H1 (cell line): Measurements from ENCODE around the gene CMKLR1. TPM values are rescaled to one million over a fixed set of nuclear protein-coding genes. Genes with fewer than 3 reads are reported as not detected.

Experiments
- CTCF ChIA-PET: fragments of 300-600 bp; sonication (Branson Sonifier 250); formaldehyde crosslinking; loops from one replicate; lab custom pipeline; 2021; ENCODE audit not compliant: partially characterized antibody; lab: Charles Lee
- POLR2A ChIA-PET: fragments of 300-600 bp; sonication (Branson Sonifier 250); formaldehyde crosslinking; loops from one replicate; lab custom pipeline; 2021; ENCODE audit warnings: inconsistent platforms; ENCODE audit not compliant: partially characterized antibody; lab: Charles Lee
- DNase-seq, 2 experiments: peaks; one replicate each; pipeline versions ENCODE4 v3.0.0 to v3.0.0-alpha.2; 2010 to 2022; ENCODE audit warnings: low spot score in 2 of 2, low read depth in 1 of 2, mixed read lengths in 1 of 2
- FAIRE-seq: peaks from 2 replicates; lab custom pipeline; 2011; peaks lifted over from hg19 to GRCh38; lab: Jason Lieb, UNC
- H2AFZ ChIP-seq: 2 replicates; pipeline ENCODE4 v1.8.1; 2012; ENCODE audit warnings: low read length, inconsistent platforms
- H2AK5ac ChIP-seq: 2 replicates; pipeline ENCODE4 v1.6.1; 2013; ENCODE audit warnings: low read depth, low read length
- H2BK120ac ChIP-seq: replicated peaks from 2 replicates; pipeline ENCODE3; 2013; ENCODE audit warnings: low read depth, low read length, inconsistent platforms
- H2BK12ac ChIP-seq: 2 replicates; pipeline ENCODE4 v1.6.1; 2013; ENCODE audit warnings: low read depth, low read length
- H2BK15ac ChIP-seq: 2 replicates; pipeline ENCODE4 v1.6.1; 2013; ENCODE audit warnings: low read length
- H2BK20ac ChIP-seq: 2 replicates; pipeline ENCODE4 v1.6.1; 2013; ENCODE audit warnings: low read length
- H2BK5ac ChIP-seq: 2 replicates; pipeline ENCODE4 v1.6.1; 2013; ENCODE audit warnings: low read depth, low read length
- H3K14ac ChIP-seq: 2 replicates; pipeline ENCODE4 v1.6.1; 2013; ENCODE audit warnings: inconsistent platforms; ENCODE audit not compliant: insufficient read length
- H3K18ac ChIP-seq: 2 replicates; pipeline ENCODE4 v1.6.1; 2013; ENCODE audit warnings: low read length; ENCODE audit errors: extremely low read depth
- H3K23ac ChIP-seq: 2 replicates; pipeline ENCODE4 v1.6.1; 2013; ENCODE audit warnings: inconsistent platforms; ENCODE audit not compliant: insufficient read length
- H3K23me2 ChIP-seq: 2 replicates; pipeline ENCODE4 v1.6.1; 2013; ENCODE audit warnings: low read depth, low read length
- H3K27ac ChIP-seq: 2 replicates; pipeline ENCODE4 v1.6.1; 2011; ENCODE audit warnings: low read depth, low read length, inconsistent platforms
- H3K27me3 ChIP-seq, 4 experiments: replicated peaks in 1 of 4; 1 replicate in 1 of 4; 2 replicates in 3 of 4; pipeline versions ENCODE4 v1.6.1 to v1.8.1; 2011 to 2013; ENCODE audit warnings: low read length in 3 of 4, mild to moderate bottlenecking in 3 of 4, inconsistent platforms in 2 of 4, mixed read lengths in 2 of 4, moderate library complexity in 1 of 4; ENCODE audit not compliant: control insufficient read depth in 3 of 4, insufficient read depth in 3 of 4; ENCODE audit errors: extremely low read depth in 1 of 4
- H3K36me3 ChIP-seq, 4 experiments: 2 replicates each; pipeline versions ENCODE4 v1.6.1 to v1.8.1; 2011 to 2013; ENCODE audit warnings: mild to moderate bottlenecking in 4 of 4, low read length in 3 of 4, moderate library complexity in 2 of 4, control low read depth in 1 of 4, inconsistent platforms in 1 of 4; ENCODE audit not compliant: insufficient read depth in 4 of 4, control insufficient read depth in 2 of 4
- H3K4ac ChIP-seq: replicated peaks from 2 replicates; pipeline ENCODE3; 2013; ENCODE audit warnings: low read length, low read depth, mixed read lengths, inconsistent platforms; ENCODE audit not compliant: insufficient read length
- H3K4me1 ChIP-seq, 4 experiments: replicated peaks in 1 of 4; 1 replicate in 1 of 4; 2 replicates in 3 of 4; pipeline versions ENCODE4 v1.6.1 to v1.8.1; 2011 to 2013; ENCODE audit warnings: low read length in 3 of 4, inconsistent platforms in 2 of 4, mixed read lengths in 1 of 4; ENCODE audit not compliant: insufficient read depth in 4 of 4, control insufficient read depth in 3 of 4
- H3K4me2 ChIP-seq, 2 experiments: 2 replicates each; pipeline versions ENCODE4 v1.6.1 to v1.8.1; 2011 to 2013; ENCODE audit warnings: low read depth in 2 of 2, low read length in 2 of 2, control low read depth in 1 of 2, inconsistent platforms in 1 of 2, mild to moderate bottlenecking in 1 of 2; ENCODE audit not compliant: insufficient read depth in 1 of 2
- H3K4me3 ChIP-seq, 4 experiments: fragments of 200-600, 300-600 bp in 1 of 4; sonication (generic), shearing (Covaris generic), sonication (Bioruptor Twin) in 1 of 4; 2 replicates each; pipeline versions ENCODE4 v1.5.1 to v1.8.1; 2011 to 2016; ENCODE audit warnings: low read length in 4 of 4, low read depth in 3 of 4, control low read depth in 2 of 4, inconsistent platforms in 2 of 4, mild to moderate bottlenecking in 2 of 4, mixed read lengths in 1 of 4, moderate library complexity in 1 of 4; ENCODE audit not compliant: insufficient read depth in 2 of 4; ENCODE audit errors: extremely low read depth in 1 of 4
- H3K56ac ChIP-seq: replicated peaks from 2 replicates; pipeline ENCODE3; 2013; ENCODE audit warnings: low read depth, mild to moderate bottlenecking, mixed read lengths, low read length, inconsistent platforms; ENCODE audit not compliant: insufficient read length
- H3K79me1 ChIP-seq: 2 replicates; pipeline ENCODE4 v1.6.1; 2013; ENCODE audit warnings: low read depth, low read length, control low read depth
- H3K79me2 ChIP-seq, 2 experiments: 2 replicates each; pipeline versions ENCODE4 v1.6.1 to v1.8.1; 2012 to 2013; ENCODE audit warnings: low read length in 2 of 2, mild to moderate bottlenecking in 2 of 2, inconsistent platforms in 1 of 2; ENCODE audit not compliant: insufficient read depth in 2 of 2, control insufficient read depth in 1 of 2
- H3K9ac ChIP-seq, 4 experiments: replicated peaks in 1 of 4; 1 replicate in 1 of 4; 2 replicates in 3 of 4; pipeline versions ENCODE4 v1.6.1 to v1.8.1; 2011 to 2013; ENCODE audit warnings: low read depth in 3 of 4, low read length in 3 of 4, control low read depth in 2 of 4, mild to moderate bottlenecking in 2 of 4, moderate library complexity in 2 of 4, inconsistent platforms in 1 of 4; ENCODE audit errors: extremely low read depth in 1 of 4
- H3K9me3 ChIP-seq, 2 experiments: 2 replicates each; pipeline versions ENCODE4 v1.6.1 to v1.8.1; 2012 to 2013; ENCODE audit warnings: mild to moderate bottlenecking in 2 of 2, moderate library complexity in 2 of 2, control low read depth in 1 of 2, inconsistent platforms in 1 of 2, low read depth in 1 of 2, low read length in 1 of 2, mixed read lengths in 1 of 2; ENCODE audit not compliant: insufficient read depth in 2 of 2
- H4K20me1 ChIP-seq, 2 experiments: replicated peaks in 1 of 2; 2 replicates each; pipeline versions ENCODE3 to v1.8.1; 2011 to 2013; ENCODE audit warnings: inconsistent platforms in 2 of 2, low read length in 2 of 2, mild to moderate bottlenecking in 1 of 2; ENCODE audit not compliant: insufficient read depth in 2 of 2, control insufficient read depth in 1 of 2
- H4K5ac ChIP-seq: 2 replicates; pipeline ENCODE4 v1.6.1; 2013; ENCODE audit warnings: low read length, low read depth, mixed read lengths, inconsistent platforms; ENCODE audit not compliant: insufficient read length
- H4K8ac ChIP-seq: 2 replicates; pipeline ENCODE4 v1.8.0; 2013; ENCODE audit warnings: mild to moderate bottlenecking, moderate library complexity, low read length, inconsistent platforms; ENCODE audit not compliant: insufficient read depth; ENCODE audit errors: extremely low read depth
- H4K91ac ChIP-seq: replicated peaks from 2 replicates; pipeline ENCODE3; 2013; ENCODE audit warnings: low read length, mixed read lengths, inconsistent platforms; ENCODE audit not compliant: insufficient read length
- BACH1 ChIP-seq: IDR thresholded peaks from 2 replicates; pipeline ENCODE4 v1.6.1; 2012; ENCODE audit warnings: low read length, improper control_type of control experiment
- BRCA1 ChIP-seq: IDR thresholded peaks from 2 replicates; pipeline ENCODE4 v1.6.1; 2012; ENCODE audit warnings: low read depth, low read length, improper control_type of control experiment
- CREB1 ChIP-seq: IDR thresholded peaks from 2 replicates; pipeline ENCODE4 v1.6.1; 2012; ENCODE audit warnings: inconsistent platforms
- E2F6 ChIP-seq: IDR thresholded peaks from 2 replicates; pipeline ENCODE4 v1.6.1; 2012; ENCODE audit warnings: inconsistent platforms
- JUN ChIP-seq: IDR thresholded peaks from 2 replicates; pipeline ENCODE4 v1.6.1; 2011; ENCODE audit warnings: low read depth, mild to moderate bottlenecking, improper control_type of control experiment, low read length
- KDM5A ChIP-seq: fragments of 200-600 bp; IDR thresholded peaks from 2 replicates; pipeline ENCODE4 v1.7.1; 2012; ENCODE audit warnings: mild to moderate bottlenecking, low read length, inconsistent platforms, mixed read lengths
- PHF8 ChIP-seq: fragments of 200-600 bp; sonication (generic); conservative IDR thresholded peaks from 2 replicates; pipeline ENCODE4 v1.7.1; 2012; ENCODE audit warnings: low read depth, mild to moderate bottlenecking, inconsistent platforms, low read length, moderate library complexity
- RXRA ChIP-seq: IDR thresholded peaks from 2 replicates; pipeline ENCODE4 v1.6.1; 2011; ENCODE audit warnings: low read depth, mild to moderate bottlenecking, low read length, moderate library complexity; ENCODE audit not compliant: insufficient read depth
- SIN3A ChIP-seq, 2 experiments: IDR thresholded peaks in 1 of 2; conservative IDR thresholded peaks in 1 of 2; 2 replicates each; pipeline ENCODE4 v1.6.1; 2011 to 2012; ENCODE audit warnings: low read length in 2 of 2, improper control_type of control experiment in 1 of 2, low read depth in 1 of 2, mild to moderate bottlenecking in 1 of 2
- SIRT6 ChIP-seq: IDR thresholded peaks from one replicate; pipeline ENCODE4 v1.7.1; 2012; ENCODE audit warnings: low read length, inconsistent platforms
- SRF ChIP-seq: IDR thresholded peaks from 2 replicates; pipeline ENCODE4 v1.6.1; 2011; ENCODE audit warnings: mild to moderate bottlenecking, low read depth, low read length, moderate library complexity
- TAF7 ChIP-seq: optimal IDR thresholded peaks from 2 replicates; pipeline ENCODE3; 2011; ENCODE audit warnings: low read depth, mild to moderate bottlenecking, inconsistent platforms, low read length, moderate library complexity, borderline replicate concordance
- TCF12 ChIP-seq: IDR thresholded peaks from 2 replicates; pipeline ENCODE4 v1.6.1; 2011; ENCODE audit warnings: low read depth, mild to moderate bottlenecking, low read length
- polyA plus RNA-seq, 7 experiments: library from polyadenylated mRNA; depleted of rRNA in 3 of 7; stranded (reverse) in 5 of 7; unstranded in 2 of 7; fragments of >200 nt in 5 of 7; fragments of 200-250 nt in 2 of 7; gene quantifications; 1 replicate in 5 of 7; 2 replicates in 1 of 7; 4 replicates in 1 of 7; pipeline versions ENCODE4 v1.2.1 to v1.2.3, GENCODE V29; 2011 to 2013; ENCODE audit warnings: missing spikeins in 2 of 7, mixed read lengths in 2 of 7
- total RNA-seq: library from RNA; stranded (reverse); fragmentation: NEBNext Ultra II Directional; extraction: Animal tissue kit (Norgen Biotek cat#: 25700); gene quantifications from 2 replicates; pipeline ENCODE4 v1.2.1, GENCODE V29; 2021
- TF ChIP-seq, protein P1 (sequence below): IDR thresholded peaks from 2 replicates; pipeline ENCODE4 v1.6.1; 2012; ENCODE audit warnings: inconsistent platforms

The CMKLR1 gene
- total and polyA plus RNA-seq, 2 of the 8 experiments (the other 6 are each of a cell fraction or from before 2014, with no cell fraction given): 2.1 to 2.8 TPM

DNA sequence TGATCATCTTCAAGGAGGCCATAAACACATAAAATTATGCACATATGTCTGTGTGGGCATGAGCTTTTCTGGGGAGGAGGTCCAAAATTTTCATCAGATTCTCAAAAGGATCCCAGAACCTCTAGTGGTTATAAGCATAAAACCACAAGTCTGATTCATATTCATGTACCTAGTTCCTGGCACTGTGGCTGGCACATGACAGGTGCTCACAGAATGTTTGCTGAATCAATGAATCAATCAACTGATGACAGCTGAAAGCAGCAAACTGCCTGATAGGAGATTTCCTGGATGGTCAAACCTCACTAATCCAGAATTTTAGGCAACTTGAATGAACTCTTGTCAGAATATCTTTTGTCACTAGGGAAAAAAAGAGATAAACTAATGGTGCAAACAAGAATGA is 13.5 kb upstream of the CMKLR1 start:
- Histone ChIP-seq H3K23me2 (no peaks in the 10 kb centered on the region; the same call in 1 of the 2 replicates), H3K4ac (no peak overlapping the region), H3K14ac (no peak overlapping the region), H2BK120ac (no peak overlapping the region), H3K4me1 (no peaks in the 10 kb centered on the region; a peak in 1 of 7 replicates), H3K36me3 (peaks cover 0 to 3% (median 0%) of the 10 kb centered on the region in 4 experiments; a peak in 1 of 8 replicates), H2BK20ac (no peak overlapping the region), H4K20me1 (no peaks in the 10 kb centered on the region), H2BK12ac (no peak overlapping the region), H3K23ac (no peak overlapping the region), H4K8ac (no peak overlapping the region), H3K4me2 (no peak overlapping the region), H3K56ac (no peak overlapping the region), H3K27ac (no peak overlapping the region), H3K9me3 (no peaks in the 10 kb centered on the region), H3K9ac (no peak overlapping the region), H3K79me2 (no peaks in the 10 kb centered on the region), H3K4me3 (no peak overlapping the region), H4K91ac (no peak overlapping the region), H2BK5ac (no peak overlapping the region), H3K27me3 (no peaks in the 10 kb centered on the region), H3K79me1 (no peaks in the 10 kb centered on the region), H3K18ac (no peak overlapping the region), H2AFZ (no peak overlapping the region), H2AK5ac (no peak overlapping the region), H4K5ac (no peak overlapping the region), H2BK15ac (no peak overlapping the region)
- FAIRE-seq (no peak), DNase-seq (no peak)
- TF ChIP-seq PHF8 (no peak), SIRT6 (no peak), BACH1 (no peak), RXRA (no peak), SRF (no peak), SIN3A (conservative IDR thresholded peaks at IDR 0.05 in 1 of 2, IDR thresholded peaks at IDR 0.05 in 1 of 2; ENCODE audit: low read depth in 1 of 2, low read length in 2 of 2) (no peak), E2F6 (no peak), TAF7 (no peak), KDM5A (no peak), JUN (no peak), CREB1 (no peak), TCF12 (no peak), BRCA1 (no peak)
- TF ChIP-seq, protein P1, sequence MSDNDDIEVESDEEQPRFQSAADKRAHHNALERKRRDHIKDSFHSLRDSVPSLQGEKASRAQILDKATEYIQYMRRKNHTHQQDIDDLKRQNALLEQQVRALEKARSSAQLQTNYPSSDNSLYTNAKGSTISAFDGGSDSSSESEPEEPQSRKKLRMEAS: no peak
- POLR2A ChIA-PET: no interaction called here
- CTCF ChIA-PET: interaction anchor here (0.8 kb wide), 1 partner anchor 16 kb away, joined by 3 read pairs; no protein-coding TSS in a partner anchor
